CD4-positive, alpha-beta T cell treated with Interleukin-15 for 4 hours (primary cell): ENCODE measurements around the gene XIST.
"Not testable (repeated sequence)": the region's sequence is repeated elsewhere in the genome, so short reads cannot be mapped to it uniquely, and the experiment has no call there.

Source experiments
- DNase-seq: peaks from one replicate; pipeline ENCODE4 v3.0.0-alpha.2; 2020; ENCODE audit warnings: low spot score

Gene XIST

DNA sequence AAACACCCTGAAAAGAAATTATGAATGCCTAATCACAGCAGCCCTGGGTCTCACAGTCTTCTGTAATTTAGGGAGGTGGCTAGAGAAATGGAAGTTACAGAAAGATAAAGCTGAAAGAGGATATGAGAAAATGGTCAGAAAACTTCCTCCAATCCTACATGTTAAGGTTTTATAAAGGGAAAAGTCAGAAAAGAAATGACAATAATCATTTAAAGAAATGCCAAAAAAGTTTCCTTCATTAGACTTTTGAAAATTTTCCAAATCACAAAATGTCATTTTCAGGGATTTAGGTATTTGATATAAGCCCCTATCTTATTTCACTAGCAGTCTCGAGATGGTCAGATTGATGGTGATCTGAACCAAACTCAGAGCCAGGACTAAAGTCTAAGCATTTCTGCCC lies 13.4 kb downstream of the XIST start:
- no peak for DNase-seq

DNA sequence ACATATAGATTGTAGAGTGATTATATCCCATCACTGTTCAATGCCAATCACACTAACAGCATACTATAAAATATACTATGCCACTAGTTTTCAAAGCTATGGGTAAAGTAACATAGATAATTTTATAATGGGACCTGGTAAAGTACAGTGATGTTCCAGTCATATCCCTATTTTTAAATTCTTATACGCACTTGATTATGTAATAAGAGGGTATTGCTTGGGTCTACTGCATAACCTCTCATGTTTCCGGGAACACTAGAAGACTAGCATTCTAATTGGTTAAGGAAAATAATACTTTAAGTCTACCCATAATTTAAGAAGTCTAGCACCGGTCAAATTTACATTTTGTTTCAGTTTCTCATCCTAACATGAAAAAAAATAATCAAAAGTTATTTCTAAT lies 14.4 kb downstream of the XIST start:
- no peak for DNase-seq

DNA sequence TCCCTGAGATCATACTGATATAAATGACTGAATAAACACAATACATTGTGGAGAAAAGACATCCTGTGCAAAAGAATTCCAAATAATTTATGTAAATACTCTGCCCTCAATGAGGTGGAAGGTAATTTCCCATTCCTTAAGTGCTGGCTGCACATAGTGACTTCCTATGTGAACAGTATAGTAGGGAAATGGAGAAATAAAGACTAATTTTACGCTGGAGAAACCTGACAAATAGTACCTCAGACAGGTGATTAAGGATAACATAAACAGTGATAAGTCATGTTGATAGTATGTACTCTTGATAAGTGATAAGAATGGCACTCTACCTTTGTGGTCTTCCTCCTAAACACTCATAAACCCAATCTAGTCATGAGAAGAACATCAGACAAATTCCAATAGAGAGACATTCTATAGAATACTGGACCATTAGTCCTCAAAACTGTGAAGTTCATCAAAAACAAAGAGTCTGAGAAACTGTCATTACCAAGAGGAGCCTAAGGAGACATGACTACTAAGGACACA lies 15.5 kb downstream of the XIST start:
- no peak for DNase-seq

DNA sequence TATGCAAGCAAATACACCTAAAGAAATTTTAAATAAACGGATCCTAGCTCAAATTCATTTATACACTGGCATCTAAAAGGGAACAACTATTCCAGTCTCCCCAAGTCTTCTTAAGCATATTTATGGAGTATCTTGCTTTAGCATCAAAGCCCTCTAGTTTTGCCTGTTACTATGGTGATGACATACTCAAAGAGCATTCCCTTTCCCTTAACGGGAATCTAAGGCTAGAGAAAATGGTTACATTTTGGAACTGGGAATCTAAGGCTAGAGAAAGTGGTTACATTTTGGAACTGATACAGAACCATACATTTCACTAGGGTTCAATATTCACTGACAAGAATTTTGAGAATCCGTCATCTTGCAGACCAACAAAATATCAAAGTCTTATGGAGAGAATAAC lies 18.3 kb downstream of the XIST start:
- no peak for DNase-seq

DNA sequence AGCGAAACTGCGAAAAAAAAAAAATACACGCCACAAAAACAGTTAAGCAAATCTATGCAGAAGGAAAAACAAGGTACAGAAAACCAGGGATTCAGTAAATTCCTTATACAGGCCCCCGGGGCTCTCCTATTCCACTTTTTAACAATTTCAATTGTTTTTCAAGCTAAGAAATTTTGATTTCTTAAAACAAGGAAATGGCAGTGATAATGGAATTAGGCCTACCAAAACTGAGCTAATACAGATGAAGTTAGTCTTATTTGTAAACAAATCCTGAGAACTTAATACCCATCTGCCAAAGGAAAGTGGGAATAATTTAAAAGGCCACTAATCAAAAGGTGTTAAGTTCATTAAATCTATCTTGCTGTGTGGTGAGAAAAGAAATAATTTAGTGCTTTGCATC lies 20.2 kb downstream of the XIST start:
- DNase-seq = no peak

DNA sequence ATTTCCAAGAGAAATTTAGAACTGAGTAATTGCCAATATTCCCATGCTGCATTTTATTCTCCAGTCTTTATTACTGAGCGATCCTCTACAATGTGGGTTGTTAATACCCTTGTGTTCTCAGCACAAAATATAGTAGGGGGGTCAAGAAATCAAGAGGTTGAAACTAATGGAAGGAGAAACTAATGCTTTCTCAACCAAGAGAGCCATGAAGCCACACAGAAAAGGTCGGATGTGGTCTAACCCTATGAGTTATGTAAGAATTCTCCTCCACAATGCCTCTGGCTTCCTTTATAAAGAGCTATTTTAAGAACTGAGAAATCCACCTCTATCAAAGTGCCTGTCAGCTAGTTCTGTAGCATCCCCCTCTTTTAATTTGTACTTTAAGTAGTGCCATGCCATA lies 21.0 kb downstream of the XIST start:
- no peak for DNase-seq

DNA sequence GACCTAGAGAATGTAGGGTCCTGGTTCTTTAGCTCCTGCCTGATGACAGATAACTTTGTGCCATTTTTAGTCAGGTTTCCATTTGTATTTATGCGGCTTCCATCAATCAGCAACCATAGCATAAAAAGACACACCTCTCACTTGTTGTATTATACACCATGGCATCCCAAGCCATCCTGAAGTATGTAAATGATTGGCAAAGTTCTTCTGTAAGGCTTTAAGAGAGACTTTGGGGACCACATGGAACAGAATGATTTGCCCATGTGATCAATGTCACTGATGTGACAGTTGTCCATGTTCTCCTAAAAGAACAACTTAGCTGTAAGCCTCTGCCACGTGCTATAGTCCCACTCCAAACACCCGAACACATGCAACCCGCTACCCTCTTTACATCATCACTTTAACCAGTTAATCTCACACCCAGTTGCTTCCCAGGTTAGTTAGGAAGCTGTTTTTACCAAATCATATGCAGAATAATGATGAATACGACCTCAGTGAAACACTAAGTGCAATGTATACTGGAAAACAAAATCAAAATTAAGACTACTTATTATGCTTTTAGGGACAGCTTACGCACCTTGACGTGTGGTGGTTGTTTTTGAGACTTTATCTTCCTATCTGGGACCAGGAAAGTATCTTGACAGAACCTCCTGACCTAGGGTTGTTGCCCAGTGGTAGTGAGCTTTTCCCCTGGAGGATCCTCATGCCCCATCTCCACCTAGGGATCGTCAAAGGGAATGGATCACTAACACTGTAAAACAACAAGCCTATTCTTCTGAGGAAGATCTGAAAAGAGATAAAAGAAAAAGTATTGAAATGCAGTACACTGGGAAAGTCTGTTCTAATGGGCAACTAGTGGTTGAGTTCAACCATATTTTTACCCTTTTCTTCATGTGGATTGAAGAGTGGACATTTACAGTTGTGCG lies 21.8 kb downstream of the XIST start:
- no peak for DNase-seq

DNA sequence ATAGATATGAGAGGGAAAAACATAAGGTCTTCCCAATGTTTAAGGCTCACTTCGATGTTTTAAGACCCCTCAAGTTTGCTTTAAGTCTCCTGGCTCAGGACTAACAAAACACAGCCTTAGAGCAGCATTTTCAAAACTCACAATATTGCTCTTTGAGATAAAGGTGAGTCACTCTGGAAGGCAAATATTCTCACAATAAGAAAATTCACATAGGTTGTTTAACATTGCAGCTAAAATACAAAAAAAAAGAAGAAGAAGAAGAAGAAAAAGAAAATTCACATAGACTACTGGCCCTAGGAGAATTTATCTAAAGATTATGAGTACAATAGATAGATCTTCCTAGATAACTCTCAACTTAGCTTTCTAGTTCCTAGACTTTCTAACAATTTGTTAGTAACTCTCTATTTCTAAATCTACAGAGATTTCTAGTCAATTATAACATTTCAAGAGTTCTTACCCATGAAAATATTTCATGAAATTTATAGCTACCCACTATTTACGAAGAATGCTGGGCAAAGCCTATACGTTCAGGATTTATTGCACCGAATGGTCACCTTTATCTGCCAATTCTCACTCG lies 22.5 kb downstream of the XIST start:
- DNase-seq = no peak

DNA sequence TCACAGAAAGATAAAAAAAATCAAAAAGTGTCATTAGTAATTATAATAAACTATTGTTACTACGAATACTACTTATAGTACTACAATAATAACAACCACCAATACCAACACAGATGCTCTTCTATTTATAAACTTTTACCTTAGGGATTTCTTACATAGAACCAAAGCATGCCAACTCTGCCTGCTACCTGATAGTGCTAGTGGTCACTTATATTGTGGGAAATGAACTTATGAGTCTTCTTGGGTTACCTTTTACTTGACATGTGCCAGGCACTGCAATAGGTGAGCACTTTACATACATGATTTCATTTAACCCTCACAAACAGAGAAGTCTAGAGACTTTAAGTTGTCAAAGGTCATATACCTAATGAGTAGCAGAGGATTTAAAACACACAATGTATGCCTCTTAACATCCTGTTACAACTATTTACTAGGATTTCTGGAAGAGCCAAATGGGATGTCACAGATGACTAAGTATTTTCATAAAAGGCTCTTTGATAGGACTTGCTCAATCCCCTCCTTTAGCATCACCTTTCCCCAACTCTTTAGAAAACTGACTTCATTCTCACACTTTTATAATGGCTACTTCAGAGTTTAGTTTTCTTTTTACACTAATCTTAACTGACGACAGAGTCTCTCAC lies 24.3 kb downstream of the XIST start:
- DNase-seq = no peak

DNA sequence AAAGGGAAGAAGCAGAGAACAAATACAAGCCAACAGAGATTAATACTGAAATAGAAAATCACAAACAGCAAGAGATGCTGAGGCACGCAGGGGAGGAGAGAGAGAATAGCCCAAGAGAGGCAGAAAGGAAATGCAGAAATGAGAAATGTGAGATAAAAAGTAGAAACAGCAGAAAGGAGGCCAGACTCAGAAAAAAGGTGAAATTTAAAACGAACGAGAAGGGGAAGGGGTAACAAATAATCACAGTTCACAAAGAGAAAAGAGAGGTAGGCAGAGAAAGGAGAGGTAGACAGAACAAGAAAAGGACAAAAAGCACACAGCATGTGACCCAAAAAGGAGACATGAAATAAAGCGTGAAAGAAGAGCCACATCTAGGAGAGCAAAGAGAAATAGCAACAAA lies 25.1 kb downstream of the XIST start:
- DNase-seq = no peak

DNA sequence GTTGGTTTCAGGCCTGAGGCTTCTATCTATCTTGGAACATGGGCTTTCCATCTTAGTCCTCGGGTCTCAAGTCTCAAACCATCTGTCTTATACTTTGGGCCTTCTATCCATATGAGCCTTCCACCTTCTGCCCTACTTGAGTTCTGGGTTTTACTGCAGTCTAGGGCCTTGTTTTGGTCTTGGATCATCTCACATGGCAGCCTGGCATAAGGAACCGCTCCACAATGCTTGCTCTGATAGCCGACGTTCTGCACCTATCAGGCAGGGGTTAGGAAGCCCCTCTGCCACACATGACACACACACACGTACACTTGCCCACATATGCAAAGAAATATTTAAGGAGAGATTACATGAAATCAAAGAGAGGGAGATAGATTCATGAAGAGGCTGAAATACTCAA lies 25.5 kb downstream of the XIST start:
- DNase-seq = no peak

DNA sequence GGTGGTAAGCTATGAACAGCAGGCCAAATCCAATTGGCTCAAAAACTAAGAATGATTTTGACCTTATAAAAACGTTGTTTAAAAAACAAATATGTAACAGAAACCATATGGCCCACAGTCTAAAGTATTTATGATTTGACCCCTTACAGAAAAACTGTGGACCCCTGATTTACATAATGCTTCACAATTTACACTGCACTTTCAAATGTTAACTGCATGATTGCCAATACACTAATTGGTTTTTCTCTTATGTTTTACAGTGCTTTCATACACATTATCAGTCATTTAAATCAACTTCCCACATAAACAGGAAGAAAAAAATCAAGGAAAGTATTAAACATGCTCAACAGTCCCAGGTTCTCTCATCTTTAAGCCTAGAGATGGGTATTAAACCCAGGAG lies 26.9 kb downstream of the XIST start:
- DNase-seq = no peak

DNA sequence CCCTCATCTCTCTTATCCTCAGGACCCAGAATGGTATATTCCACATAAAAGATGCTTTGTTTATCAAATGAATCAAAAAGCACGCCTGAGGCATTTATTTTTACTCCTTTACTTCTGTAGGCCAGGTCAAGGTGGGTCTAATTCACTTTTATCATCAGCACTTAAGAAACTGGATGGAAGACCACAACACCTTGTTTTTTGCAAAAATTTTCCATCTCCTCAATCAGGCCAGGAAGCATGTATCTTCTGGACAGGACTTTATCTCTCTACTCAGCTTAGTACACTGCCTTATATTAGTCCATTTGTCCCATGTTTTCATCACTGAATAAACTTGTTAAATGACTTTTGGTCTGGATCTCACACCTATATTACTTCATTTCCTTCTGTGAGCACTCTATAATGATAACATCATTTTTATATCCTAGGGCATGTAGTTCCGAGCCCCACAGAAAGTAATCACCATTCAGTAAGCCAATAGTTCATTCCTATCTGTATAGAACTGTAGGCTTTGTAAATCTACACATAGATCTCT lies 29.0 kb downstream of the XIST start:
- no peak for DNase-seq

DNA sequence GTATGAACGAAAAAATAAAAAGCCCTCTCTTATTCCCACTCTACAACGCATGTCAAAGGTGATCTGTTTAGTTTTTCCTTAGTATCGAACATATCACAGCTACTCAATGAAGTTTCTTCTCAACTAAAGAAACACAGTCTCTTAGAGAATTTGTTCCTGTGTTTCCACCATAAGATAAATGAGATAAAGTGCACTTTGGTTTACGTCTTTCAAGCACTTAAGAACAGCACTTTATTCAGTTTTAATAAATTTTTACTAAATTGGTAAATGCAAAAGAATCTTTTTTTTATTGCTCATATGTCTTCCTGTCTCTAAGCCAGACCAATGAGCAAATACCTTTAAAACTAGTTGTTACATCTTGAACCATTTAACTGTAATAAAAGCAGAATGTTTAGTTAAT lies 29.7 kb downstream of the XIST start:
- no peak for DNase-seq

DNA sequence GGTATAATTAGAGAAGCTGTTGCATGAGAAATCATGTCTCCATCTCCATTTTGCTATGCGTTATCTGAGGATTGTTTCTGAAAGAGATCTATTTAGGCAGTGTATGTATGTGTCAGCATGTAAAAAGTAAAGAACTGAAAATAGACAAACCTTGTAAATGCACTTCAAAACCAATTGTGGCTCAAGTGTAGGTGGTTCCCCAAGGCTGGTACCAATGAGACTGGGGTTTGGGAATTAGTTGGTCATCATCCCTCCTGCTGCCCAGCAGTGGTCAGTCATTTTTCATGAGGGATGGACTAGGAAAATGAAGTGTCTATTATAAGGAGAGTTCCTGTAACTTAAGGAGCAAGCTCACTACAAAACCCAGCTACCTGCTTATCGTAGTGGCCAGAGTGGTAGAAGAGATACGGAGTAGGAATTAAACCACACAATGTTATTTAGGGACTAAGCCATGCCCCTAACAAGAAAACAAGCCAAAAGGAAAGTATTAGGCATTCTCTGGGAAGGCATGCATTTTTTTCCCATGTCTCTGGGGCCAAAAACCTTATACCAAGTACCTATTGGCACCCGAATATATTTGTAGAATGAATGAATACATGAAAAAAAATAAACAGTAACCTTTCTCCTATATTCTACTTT lies 30.5 kb downstream of the XIST start:
- no peak for DNase-seq

DNA sequence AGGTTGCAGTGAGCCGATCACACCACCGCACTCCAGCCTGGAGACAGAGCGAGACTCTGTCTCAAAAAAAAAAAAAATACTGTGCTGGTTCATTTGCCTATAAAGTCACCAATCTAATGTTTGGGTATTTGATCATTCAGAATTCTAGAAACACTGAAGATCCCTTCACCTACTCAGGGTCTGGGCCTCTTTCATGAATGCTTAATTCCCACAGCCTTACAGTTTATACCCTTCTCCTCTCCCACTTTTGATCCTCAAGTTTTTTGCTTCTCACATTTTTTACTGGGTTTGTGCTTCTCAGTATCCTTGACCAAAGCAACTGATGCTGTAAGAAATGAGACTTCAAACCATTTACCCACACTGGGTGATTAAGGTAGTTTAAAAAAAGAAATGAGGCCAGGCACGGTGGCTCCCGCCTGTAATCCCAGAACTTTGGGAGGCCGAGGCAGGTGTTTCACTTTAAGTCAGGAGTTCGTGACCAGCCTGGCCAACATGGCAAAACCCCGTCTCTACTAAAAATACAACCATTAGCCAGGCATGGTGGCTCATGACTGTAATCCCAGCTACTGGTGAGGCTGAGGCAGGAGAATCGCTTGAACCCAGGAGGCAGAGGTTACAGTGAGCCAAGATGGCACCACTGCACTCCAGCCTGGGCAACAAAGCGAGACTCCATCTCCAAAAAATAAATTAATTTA lies 32.5 kb downstream of the XIST start:
- DNase-seq = not testable (repeated sequence)

DNA sequence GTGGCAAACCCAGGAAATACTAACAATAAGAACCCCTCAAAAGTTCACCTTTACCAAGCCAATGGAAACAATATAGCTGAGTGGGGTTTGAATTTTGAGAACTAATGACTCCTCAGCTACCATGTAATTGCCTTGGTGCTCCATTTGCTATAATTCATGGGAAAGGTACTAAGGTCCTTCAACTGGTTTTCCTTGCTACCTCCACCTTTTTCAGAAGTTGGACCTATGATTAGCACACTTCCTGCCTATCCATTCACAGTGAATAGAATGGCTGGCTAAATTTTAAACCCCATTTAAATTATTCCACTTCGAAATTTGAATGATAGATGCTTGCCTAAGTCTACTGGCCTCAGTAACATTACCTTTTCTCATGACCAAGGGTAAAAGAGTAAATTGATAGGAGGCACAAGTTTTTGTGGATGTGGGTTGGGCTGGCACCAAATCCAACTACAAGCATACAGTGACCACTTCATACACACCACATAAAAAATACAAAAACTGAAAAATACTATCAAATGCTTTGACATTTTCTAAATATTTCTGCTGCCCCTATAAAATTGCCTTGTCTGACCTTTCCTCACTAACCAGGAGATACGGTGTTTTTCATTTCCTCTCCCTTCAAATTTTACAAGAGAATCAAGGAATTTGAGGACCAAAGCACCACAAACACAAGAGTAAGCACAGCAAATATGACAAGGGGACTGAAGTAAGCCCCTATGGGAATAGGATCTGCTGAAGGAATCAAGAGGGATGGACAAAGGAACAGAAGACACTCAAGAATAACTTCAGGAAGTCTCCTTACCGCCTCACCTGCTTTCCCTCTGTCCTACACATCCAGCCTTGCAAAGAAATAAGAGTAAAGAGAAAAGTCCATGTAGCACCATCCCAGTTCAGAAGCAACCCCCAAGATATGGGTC lies 34.1 kb downstream of the XIST start:
- no peak for DNase-seq

DNA sequence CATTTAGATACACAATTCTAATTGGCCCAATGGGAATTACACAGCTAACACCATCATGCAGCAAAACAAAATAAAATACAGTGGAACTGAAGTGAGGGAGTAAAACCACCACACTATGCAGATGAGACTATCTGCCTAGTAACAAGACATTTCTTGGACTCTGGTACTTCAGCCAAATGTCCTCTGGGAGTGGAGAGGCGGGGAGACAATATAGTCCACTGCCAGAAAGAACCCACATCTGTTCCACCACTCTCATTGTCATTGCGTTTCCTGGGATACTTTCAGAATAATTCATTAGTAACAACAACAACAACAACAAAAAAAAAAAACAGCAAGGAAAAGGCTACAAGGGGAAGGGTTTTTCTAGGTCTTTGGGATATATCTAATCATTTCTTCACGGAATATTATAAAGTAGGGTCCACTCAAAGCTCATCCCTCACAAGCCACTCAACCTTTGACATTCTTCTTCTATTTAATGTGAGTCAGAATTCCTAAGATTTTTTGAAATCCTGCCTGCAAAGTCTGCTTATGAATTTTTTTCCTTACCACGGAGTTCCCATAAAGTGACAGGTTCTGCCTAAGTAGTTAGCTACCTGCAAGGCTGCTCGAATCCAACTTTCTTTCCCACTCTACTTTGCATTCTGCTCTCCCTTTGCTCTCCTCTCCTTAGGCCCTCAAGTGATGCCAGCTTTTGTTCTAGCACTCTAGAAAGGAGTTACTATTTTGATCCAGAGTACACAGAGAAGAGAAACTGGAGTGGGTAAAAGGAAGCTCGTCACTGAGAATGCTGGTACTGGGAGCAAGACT lies 34.9 kb downstream of the XIST start:
- DNase-seq = no peak

DNA sequence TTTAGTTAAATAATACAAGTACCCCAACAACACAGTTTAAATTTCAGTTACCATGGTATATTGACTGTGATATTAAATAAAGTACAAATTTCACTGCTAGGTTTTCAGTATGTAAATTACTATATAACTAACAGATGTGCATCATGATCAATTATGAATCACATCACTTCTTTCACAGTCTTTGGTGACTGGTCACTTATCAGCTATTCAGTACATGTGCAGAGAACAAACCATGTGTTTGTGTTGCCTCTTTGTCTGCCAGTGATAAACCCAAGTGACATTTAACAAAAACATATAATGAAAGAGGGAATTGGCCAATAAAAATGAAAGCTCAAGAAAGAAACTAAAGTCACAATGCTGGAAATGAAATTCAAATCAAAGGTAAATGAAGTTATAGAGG lies 40.3 kb downstream of the XIST start:
- no peak for DNase-seq

DNA sequence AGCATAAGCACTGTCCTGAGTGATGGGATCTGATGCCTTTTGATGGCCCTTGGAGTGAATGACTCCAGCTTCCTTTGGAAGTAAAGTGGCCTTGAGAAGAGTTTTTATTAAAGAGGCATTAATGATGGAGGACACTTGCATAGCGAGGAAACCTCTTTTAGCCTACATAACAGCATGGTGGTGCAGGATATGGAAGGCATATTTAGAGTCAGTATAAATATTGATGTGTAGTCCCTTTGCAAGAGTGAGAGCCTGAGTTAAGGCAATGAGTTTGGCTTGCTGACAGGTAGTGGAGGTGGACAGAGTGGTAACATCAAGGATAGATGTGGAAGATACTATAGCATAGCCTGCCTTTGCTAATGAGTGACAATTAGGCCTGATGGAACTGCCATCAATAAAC lies 48.4 kb downstream of the XIST start:
- DNase-seq = not testable (repeated sequence)
